Parathyroid adenoma (tissue), 2 donors: ENCODE results near the gene PITHD1.

Experiments used
- H2AFZ ChIP-seq: fragments of 300-600 bp; sonication (generic); one replicate; pipeline ENCODE4 v1.7.0; 2017; ENCODE audit warnings: antibody characterized with exemption, mild to moderate bottlenecking
- H3K27ac ChIP-seq: fragments of 300-600 bp; sonication (generic); one replicate; pipeline ENCODE4 v1.7.0; 2017
- H3K27me3 ChIP-seq: fragments of 300-600 bp; sonication (generic); one replicate; pipeline ENCODE4 v1.7.0; 2017; ENCODE audit warnings: low read length; ENCODE audit not compliant: control insufficient read depth, insufficient read depth
- H3K36me3 ChIP-seq: fragments of 300-600 bp; sonication (generic); one replicate; pipeline ENCODE4 v1.7.0; 2017; ENCODE audit warnings: low read length; ENCODE audit not compliant: control insufficient read depth, insufficient read depth
- H3K4me1 ChIP-seq: fragments of 300-600 bp; sonication (generic); one replicate; pipeline ENCODE4 v1.7.0; 2017; ENCODE audit warnings: control low read depth
- H3K4me2 ChIP-seq: fragments of 300-600 bp; sonication (generic); one replicate; pipeline ENCODE4 v1.7.0; 2017; ENCODE audit warnings: low read length
- H3K4me3 ChIP-seq: fragments of 300-600 bp; sonication (generic); one replicate; pipeline ENCODE4 v1.7.0; 2017; ENCODE audit warnings: low read depth, low read length
- H3K79me2 ChIP-seq: fragments of 300-600 bp; sonication (generic); one replicate; pipeline ENCODE4 v1.7.0; 2017; ENCODE audit warnings: control low read depth
- H3K9ac ChIP-seq: fragments of 300-600 bp; sonication (generic); one replicate; pipeline ENCODE4 v1.7.0; 2017; ENCODE audit warnings: mild to moderate bottlenecking
- H3K9me3 ChIP-seq: fragments of 300-600 bp; sonication (generic); one replicate; pipeline ENCODE4 v1.7.0; 2017; ENCODE audit warnings: low read length; ENCODE audit not compliant: control insufficient read depth
- CTCF ChIP-seq: fragments of 300-600 bp; sonication (generic); IDR thresholded peaks from one replicate; pipeline ENCODE4 v1.7.0; 2017; ENCODE audit warnings: antibody characterized with exemption, mild to moderate bottlenecking
- donor health status: primary hyperparathyroidism.

Gene PITHD1

GRCh38 chr1:23751050-23751814, 27.0 kb upstream of the PITHD1 start:
- Histone ChIP-seq H3K9ac (no peak overlapping the region), H3K9me3 (no peaks in the 10 kb centered on the region), H3K4me2 (no peak overlapping the region), H2AFZ (no peak overlapping the region), H3K36me3 (no peaks in the 10 kb centered on the region), H3K4me1 (peaks cover 9% of the 10 kb centered on the region), H3K4me3 (no peak overlapping the region), H3K27me3 (no peaks in the 10 kb centered on the region), H3K27ac (no peak overlapping the region), H3K79me2 (peaks cover 18% of the 10 kb centered on the region)
- peak; percentile 55 for TF ChIP-seq CTCF

GRCh38 chr1:23751815-23752200, 26.4 kb upstream of the PITHD1 start:
- Histone ChIP-seq H3K9me3 (no peaks in the 10 kb centered on the region), H3K4me2 (no peak overlapping the region), H3K4me3 (no peak overlapping the region), H3K27ac (no peak overlapping the region), H3K4me1 (peaks cover 9% of the 10 kb centered on the region), H3K27me3 (no peaks in the 10 kb centered on the region), H2AFZ (no peak overlapping the region), H3K36me3 (no peaks in the 10 kb centered on the region), H3K9ac (no peak overlapping the region), H3K79me2 (peaks cover 18% of the 10 kb centered on the region)
- TF ChIP-seq CTCF, result no peak

GRCh38 chr1:23752909-23753308, 25.3 kb upstream of the PITHD1 start:
- Histone ChIP-seq H3K9ac (no peak overlapping the region), H3K27me3 (no peaks in the 10 kb centered on the region), H3K36me3 (no peaks in the 10 kb centered on the region), H3K4me1 (peaks cover 2% of the 10 kb centered on the region), H3K4me2 (no peak overlapping the region), H3K79me2 (peaks cover 13% of the 10 kb centered on the region), H3K4me3 (no peak overlapping the region), H3K9me3 (no peaks in the 10 kb centered on the region), H3K27ac (no peak overlapping the region), H2AFZ (no peak overlapping the region)
- TF ChIP-seq CTCF, result no peak

- Histone ChIP-seq H3K27ac (no peak overlapping the region), H3K27me3 (no peaks in the 10 kb centered on the region), H3K9ac (no peak overlapping the region)
Observed at GRCh38 chr1:23756676-23757075, 21.5 kb upstream of the PITHD1 start.

More at GRCh38 chr1:23756676-23757075, 21.5 kb upstream of the PITHD1 start:
- TF ChIP-seq CTCF, result no peak
- Histone ChIP-seq H2AFZ (no peak overlapping the region), H3K36me3 (no peaks in the 10 kb centered on the region), H3K4me2 (no peak overlapping the region), H3K4me1 (no peaks in the 10 kb centered on the region), H3K79me2 (peaks cover 2% of the 10 kb centered on the region), H3K4me3 (no peak overlapping the region), H3K9me3 (no peaks in the 10 kb centered on the region)
